NCI-H1092 (cell line): ENCODE results near the gene ATRX.
"Not testable (repeated sequence)": the region's sequence is repeated elsewhere in the genome, so short reads cannot be mapped to it uniquely, and the experiment has no call there.

Source experiments
- DNase-seq: peaks from one replicate; lab custom pipeline; 2025; lab: John Stamatoyannopoulos, UW

ATRX gene, protein sequence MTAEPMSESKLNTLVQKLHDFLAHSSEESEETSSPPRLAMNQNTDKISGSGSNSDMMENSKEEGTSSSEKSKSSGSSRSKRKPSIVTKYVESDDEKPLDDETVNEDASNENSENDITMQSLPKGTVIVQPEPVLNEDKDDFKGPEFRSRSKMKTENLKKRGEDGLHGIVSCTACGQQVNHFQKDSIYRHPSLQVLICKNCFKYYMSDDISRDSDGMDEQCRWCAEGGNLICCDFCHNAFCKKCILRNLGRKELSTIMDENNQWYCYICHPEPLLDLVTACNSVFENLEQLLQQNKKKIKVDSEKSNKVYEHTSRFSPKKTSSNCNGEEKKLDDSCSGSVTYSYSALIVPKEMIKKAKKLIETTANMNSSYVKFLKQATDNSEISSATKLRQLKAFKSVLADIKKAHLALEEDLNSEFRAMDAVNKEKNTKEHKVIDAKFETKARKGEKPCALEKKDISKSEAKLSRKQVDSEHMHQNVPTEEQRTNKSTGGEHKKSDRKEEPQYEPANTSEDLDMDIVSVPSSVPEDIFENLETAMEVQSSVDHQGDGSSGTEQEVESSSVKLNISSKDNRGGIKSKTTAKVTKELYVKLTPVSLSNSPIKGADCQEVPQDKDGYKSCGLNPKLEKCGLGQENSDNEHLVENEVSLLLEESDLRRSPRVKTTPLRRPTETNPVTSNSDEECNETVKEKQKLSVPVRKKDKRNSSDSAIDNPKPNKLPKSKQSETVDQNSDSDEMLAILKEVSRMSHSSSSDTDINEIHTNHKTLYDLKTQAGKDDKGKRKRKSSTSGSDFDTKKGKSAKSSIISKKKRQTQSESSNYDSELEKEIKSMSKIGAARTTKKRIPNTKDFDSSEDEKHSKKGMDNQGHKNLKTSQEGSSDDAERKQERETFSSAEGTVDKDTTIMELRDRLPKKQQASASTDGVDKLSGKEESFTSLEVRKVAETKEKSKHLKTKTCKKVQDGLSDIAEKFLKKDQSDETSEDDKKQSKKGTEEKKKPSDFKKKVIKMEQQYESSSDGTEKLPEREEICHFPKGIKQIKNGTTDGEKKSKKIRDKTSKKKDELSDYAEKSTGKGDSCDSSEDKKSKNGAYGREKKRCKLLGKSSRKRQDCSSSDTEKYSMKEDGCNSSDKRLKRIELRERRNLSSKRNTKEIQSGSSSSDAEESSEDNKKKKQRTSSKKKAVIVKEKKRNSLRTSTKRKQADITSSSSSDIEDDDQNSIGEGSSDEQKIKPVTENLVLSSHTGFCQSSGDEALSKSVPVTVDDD (N-terminal part only)

GRCh38 chrX:77785486-77786364, at the start of gene ATRX:
TSS of gene ATRX (minus strand) at chrX:77786216. CDS start at chrX:77786001, 215 bp downstream.
- peak; percentile 90 for DNase-seq

- DNase-seq, result not testable (repeated sequence)
Observed at GRCh38 chrX:77831544-77831943, 45.5 kb upstream of the ATRX start.

DNA sequence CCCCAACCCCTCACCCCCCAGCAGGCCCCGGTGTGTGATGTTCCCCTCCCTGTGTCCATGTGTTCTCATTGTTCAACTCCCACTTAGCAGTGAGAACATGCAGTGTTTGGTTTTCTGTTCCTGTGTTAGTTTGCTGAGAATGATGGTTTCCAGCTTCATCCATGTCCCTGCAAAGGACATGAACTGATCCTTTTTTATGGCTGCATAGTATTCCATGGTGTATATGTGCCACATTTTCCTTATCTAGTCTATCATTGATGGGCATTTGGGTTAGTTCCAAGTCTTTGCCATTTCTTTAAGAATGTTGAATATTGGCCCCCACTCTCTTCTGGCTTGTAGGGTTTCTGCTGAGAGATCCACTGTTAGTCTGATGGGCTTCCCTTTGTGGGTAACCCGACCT, 36.0 kb upstream of the ATRX start:
- DNase-seq, result not testable (repeated sequence)

GRCh38 chrX:77820091-77820727, 34.2 kb upstream of the ATRX start:
- no peak for DNase-seq

- no peak for DNase-seq
Observed at GRCh38 chrX:77814210-77814609, 28.2 kb upstream of the ATRX start.

- DNase-seq, result no peak
Observed at GRCh38 chrX:77802201-77802600, 16.2 kb upstream of the ATRX start.

DNA sequence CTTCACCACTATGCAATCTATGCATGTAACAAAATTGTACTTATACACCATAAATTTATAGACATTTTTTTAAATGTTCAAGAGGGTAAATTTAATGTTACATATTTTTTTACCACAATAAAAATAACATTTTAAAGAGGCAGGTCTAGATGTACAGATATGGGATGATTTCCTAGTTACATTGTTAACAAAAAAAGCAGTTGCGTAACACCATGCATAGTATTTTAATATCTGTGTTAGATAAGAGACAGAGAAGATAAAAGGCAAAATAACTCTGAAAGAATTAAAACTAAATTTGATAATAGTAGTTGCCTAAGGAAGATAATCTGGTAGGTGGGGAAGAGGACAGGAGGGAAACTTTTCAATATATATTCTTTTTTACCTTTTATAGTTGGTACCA, 9.1 kb upstream of the ATRX start:
- DNase-seq, result no peak

- no peak for DNase-seq
Observed at GRCh38 chrX:77793946-77794345, 7.9 kb upstream of the ATRX start.

DNA sequence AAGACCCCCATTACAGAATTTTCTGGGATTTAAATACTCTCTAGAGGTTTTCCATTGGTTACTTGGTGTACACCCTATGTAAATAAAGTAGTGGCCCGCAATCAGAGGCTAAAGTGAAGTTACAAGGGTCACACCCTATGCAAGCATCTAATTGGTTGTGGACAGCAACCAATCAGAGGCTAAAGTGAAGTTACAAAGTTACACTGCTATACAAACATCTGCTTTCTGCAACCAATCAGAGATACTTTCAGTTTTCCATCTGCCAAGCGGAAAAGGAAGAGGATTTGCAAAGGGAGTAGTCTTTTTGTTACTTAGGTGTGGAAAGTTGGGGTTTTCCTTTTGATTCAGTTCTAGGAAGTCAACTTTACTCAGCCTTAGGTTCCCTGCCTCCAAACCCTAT, 2.0 kb upstream of the ATRX start:
- no peak for DNase-seq

DNA sequence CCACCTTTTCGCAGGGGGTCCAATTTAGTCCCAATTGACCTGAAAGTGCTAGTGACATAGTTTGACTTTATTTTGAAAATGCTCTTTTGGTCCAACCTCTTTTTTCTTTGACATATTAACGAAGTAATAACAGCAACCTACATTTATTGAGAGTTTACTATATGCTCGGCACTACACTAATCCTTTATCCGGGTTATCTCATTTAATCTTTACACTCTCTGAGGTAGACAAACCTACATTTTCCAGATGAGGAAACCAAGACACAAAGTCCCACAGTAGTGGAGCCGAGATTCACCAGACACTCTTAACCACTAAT, 307 bp upstream of the ATRX start:
- DNase-seq, result no peak

- no peak for DNase-seq
Observed at GRCh38 chrX:77779695-77780094, 6.3 kb downstream of the ATRX start.

DNA sequence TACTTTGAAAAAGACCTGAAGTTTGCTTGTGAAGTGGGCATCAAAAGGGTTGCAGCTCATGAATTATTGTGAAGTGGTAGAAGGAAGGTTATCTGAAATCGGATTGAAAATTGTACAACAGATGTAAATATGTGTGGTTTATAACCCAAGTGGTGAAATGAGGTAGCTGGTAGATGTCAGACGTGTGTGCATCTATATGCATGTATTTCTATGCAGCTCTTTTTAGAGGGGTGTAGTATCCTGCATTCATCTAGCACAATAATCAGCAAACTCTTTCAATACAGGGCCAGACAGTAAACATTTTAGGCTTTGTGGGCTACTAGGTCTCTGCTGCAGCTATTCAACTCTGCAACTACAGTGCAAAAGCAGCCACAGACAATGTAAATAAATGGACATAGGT, 9.4 kb downstream of the ATRX start:
- DNase-seq, result no peak

- DNase-seq, result no peak
Observed at GRCh38 chrX:77771601-77772000, 14.4 kb downstream of the ATRX start.

DNA sequence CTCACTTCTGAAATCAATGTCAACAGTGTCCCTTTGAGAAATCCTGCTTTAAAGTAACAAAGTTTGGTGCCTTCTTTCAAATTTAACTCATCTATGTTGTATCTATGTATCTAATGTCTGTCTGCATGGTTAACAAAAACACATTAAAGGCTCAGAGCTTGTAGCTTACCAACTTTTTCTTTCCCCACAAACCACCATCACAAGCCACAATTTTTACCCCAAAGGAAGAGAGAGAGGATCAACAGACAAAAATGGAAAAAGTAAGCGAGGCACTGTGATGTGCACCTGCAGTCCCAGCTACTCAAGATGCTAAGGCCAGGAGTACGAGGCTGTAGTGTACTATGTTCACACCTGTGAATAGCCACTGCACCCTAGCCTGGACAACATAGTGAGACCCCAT, 17.2 kb downstream of the ATRX start:
- no peak for DNase-seq

DNA sequence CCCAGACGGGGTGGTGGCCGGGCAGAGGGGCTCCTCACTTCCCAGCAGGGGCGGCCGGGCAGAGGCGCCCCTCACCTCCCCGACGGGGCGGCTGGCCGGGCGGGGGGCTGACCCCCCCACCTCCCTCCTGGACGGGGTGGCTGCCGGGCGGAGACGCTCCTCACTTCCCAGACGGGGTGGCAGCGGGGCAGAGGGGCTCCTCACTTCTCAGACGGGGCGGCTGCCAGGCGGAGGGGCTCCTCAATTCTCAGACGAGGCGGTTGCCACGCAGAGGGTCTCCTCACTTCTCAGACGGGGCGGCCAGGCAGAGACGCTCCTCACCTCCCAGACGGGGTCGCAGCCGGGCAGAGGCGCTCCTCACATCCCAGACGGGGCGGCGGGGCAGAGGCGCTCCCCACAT, 19.8 kb downstream of the ATRX start:
- not testable (repeated sequence) for DNase-seq

DNA sequence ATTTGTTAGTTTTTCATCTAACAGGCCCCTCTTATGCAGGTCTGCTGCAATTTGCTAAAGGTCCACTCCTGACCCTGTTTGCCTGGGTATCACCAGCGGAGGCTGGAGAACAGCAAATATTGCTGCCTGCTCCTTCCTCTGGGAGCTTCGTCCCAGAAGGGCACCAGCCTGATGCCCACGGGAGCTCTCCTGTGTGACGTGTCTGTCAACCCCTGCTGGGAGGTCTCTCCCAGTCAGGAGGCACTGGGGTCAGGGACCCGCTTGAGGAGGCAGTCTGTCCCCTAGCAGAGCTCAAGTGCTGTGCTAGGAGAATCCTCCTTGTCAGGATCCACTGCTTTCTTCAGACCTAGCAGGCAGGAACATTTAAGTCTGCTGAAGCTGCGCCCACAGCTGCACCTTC, 30.5 kb downstream of the ATRX start:
- no peak for DNase-seq

- not testable (repeated sequence) for DNase-seq
Observed at GRCh38 chrX:77753942-77754341, 32.1 kb downstream of the ATRX start.

DNA sequence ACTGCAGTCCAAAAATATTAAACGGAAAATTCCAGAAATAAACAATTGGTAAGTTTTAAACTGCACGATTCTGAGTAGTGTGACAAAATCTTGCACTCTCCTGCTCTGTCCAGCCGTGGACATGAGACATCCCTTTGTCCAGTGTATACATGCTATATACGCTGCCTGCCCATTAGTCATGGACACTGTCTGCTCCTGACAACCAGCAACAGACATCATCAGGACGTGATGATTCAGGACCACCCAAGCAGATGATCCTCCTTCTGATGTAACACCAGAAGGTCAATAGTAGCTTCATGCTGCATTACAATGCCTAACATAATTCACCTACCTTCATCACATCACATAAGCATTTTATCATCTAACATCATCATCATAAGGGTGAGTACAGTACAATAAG, 36.3 kb downstream of the ATRX start:
- no peak for DNase-seq

GRCh38 chrX:77743720-77744119, 42.3 kb downstream of the ATRX start:
- no peak for DNase-seq

GRCh38 chrX:77742788-77743476, 43.1 kb downstream of the ATRX start:
- no peak for DNase-seq
